IMR-90 (cell line): ENCODE data around the gene SURF4. TPM values are rescaled to one million over a fixed set of nuclear protein-coding genes. Genes with fewer than 3 reads are reported as not detected.

Experiments
- ATAC-seq: fragments of 200-7000 bp; cut with Tn5 transposase; 2 replicates; pipeline ENCODE4 v1.9.1; 2020; ENCODE audit warnings: low read depth, mild to moderate bottlenecking, moderate library complexity
- BruUV-seq: library from RNA; stranded (reverse); fragments of 400-500 nt; replicated peaks from 2 replicates; lab custom pipeline; 2021; lab: Mats Ljungman, UMichigan
- CTCF ChIA-PET: fragments of 300-600 bp; formaldehyde crosslinking; extraction: SDS; loops from one replicate; lab custom pipeline; 2021; ENCODE audit warnings: antibody characterized with exemption; lab: Yijun Ruan, JAX
- POLR2A ChIA-PET: fragments of 300-600 bp; sonication (Branson Sonifier 250); formaldehyde crosslinking; loops from one replicate; lab custom pipeline; 2022; ENCODE audit warnings: antibody characterized with exemption; ENCODE audit not compliant: unreplicated experiment; lab: Charles Lee
- DNase-seq: peaks from one replicate; pipeline ENCODE4 v3.0.0; 2013
- H2AFZ ChIP-seq: replicated peaks from 2 replicates; pipeline ENCODE3; 2013; ENCODE audit warnings: low read length, mild to moderate bottlenecking; ENCODE audit not compliant: poor library complexity
- H2AK5ac ChIP-seq: 2 replicates; pipeline ENCODE4 v1.6.1; 2013; ENCODE audit warnings: low read depth, low read length, inconsistent platforms
- H2AK9ac ChIP-seq: replicated peaks from 2 replicates; pipeline ENCODE3; 2013; ENCODE audit warnings: mild to moderate bottlenecking, low read depth, low read length, moderate library complexity; ENCODE audit not compliant: poor library complexity
- H2BK120ac ChIP-seq: 2 replicates; pipeline ENCODE4 v1.6.1; 2013; ENCODE audit warnings: low read depth, low read length, inconsistent platforms
- H2BK15ac ChIP-seq: 3 replicates; pipeline ENCODE4 v1.6.1; 2013; ENCODE audit warnings: low read depth, low read length, inconsistent platforms
- H2BK20ac ChIP-seq: 2 replicates; pipeline ENCODE4 v1.6.1; 2013; ENCODE audit warnings: low read depth, mild to moderate bottlenecking, inconsistent platforms, low read length, moderate library complexity
- H2BK5ac ChIP-seq: 2 replicates; pipeline ENCODE4 v1.6.1; 2013; ENCODE audit warnings: mild to moderate bottlenecking, low read depth, low read length, inconsistent platforms; ENCODE audit not compliant: poor library complexity, severe bottlenecking
- H3K14ac ChIP-seq: replicated peaks from 2 replicates; pipeline ENCODE4 v1.6.1; 2013; ENCODE audit warnings: low read depth, low read length, inconsistent platforms
- H3K18ac ChIP-seq: 2 replicates; pipeline ENCODE4 v1.6.1; 2013; ENCODE audit warnings: low read depth, low read length, control low read depth
- H3K23ac ChIP-seq: 2 replicates; pipeline ENCODE4 v1.6.1; 2013; ENCODE audit warnings: low read depth, low read length, inconsistent platforms
- H3K27ac ChIP-seq: 2 replicates; pipeline ENCODE4 v1.5.1; 2013; ENCODE audit warnings: mild to moderate bottlenecking, control low read depth, low read length; ENCODE audit not compliant: insufficient read depth
- H3K27me3 ChIP-seq: 2 replicates; pipeline ENCODE4 v1.6.1; 2013; ENCODE audit warnings: low read length; ENCODE audit not compliant: control insufficient read depth, insufficient read depth
- H3K36me3 ChIP-seq: 2 replicates; pipeline ENCODE4 v1.6.1; 2013; ENCODE audit warnings: low read length, mixed read lengths; ENCODE audit not compliant: control insufficient read depth, insufficient read depth
- H3K4ac ChIP-seq: 2 replicates; pipeline ENCODE4 v1.6.1; 2013; ENCODE audit warnings: low read depth, low read length, inconsistent platforms
- H3K4me1 ChIP-seq: 2 replicates; pipeline ENCODE4 v1.6.1; 2013; ENCODE audit warnings: low read length, mixed read lengths; ENCODE audit not compliant: control insufficient read depth, insufficient read depth
- H3K4me2 ChIP-seq: 2 replicates; pipeline ENCODE4 v1.6.1; 2013; ENCODE audit warnings: low read depth, mild to moderate bottlenecking, control low read depth, low read length, moderate library complexity
- H3K4me3 ChIP-seq: 2 replicates; pipeline ENCODE4 v1.5.1; 2013; ENCODE audit warnings: low read depth, mild to moderate bottlenecking, control low read depth, low read length, moderate library complexity; ENCODE audit not compliant: insufficient read depth
- H3K56ac ChIP-seq: 2 replicates; pipeline ENCODE4 v1.6.1; 2013; ENCODE audit warnings: low read length, inconsistent platforms; ENCODE audit not compliant: insufficient read depth; ENCODE audit errors: extremely low read depth
- H3K79me1 ChIP-seq, 2 experiments: 2 replicates each; pipeline ENCODE4 v1.6.1; 2013; ENCODE audit warnings: low read length in 2 of 2, inconsistent platforms in 1 of 2, low read depth in 1 of 2
- H3K9ac ChIP-seq: 2 replicates; pipeline ENCODE4 v1.6.1; 2013; ENCODE audit warnings: low read depth, low read length, control low read depth
- H3K9me1 ChIP-seq: 2 replicates; pipeline ENCODE4 v1.6.1; 2013; ENCODE audit warnings: low read length, inconsistent platforms; ENCODE audit not compliant: insufficient read depth
- H3K9me3 ChIP-seq: 2 replicates; pipeline ENCODE4 v1.6.1; 2013; ENCODE audit warnings: low read length; ENCODE audit not compliant: control insufficient read depth, insufficient read depth
- H4K20me1 ChIP-seq: 2 replicates; pipeline ENCODE4 v1.6.1; 2013; ENCODE audit warnings: low read length, inconsistent platforms; ENCODE audit not compliant: insufficient read depth
- H4K5ac ChIP-seq: 2 replicates; pipeline ENCODE4 v1.6.1; 2013; ENCODE audit warnings: mild to moderate bottlenecking, low read depth, low read length, control low read depth
- H4K8ac ChIP-seq, 2 experiments: 2 replicates each; pipeline ENCODE4 v1.6.1; 2013; ENCODE audit warnings: low read depth in 2 of 2, low read length in 2 of 2, control low read depth in 1 of 2, inconsistent platforms in 1 of 2
- H4K91ac ChIP-seq: 2 replicates; pipeline ENCODE4 v1.6.1; 2013; ENCODE audit warnings: low read depth, low read length, inconsistent platforms; ENCODE audit not compliant: insufficient read depth
- FOS ChIP-seq: fragments of 150-350 bp; IDR thresholded peaks from 2 replicates; pipeline ENCODE4 v1.6.1; 2016; ENCODE audit warnings: low read depth, low read length
- MAZ ChIP-seq: IDR thresholded peaks from 2 replicates; pipeline ENCODE4 v1.6.1; 2012; ENCODE audit warnings: low read depth, mild to moderate bottlenecking, low read length, improper control_type of control experiment, moderate library complexity, borderline replicate concordance
- NFE2L2 ChIP-seq: fragments of 150-350 bp; IDR thresholded peaks from 2 replicates; pipeline ENCODE4 v1.6.1; 2016; ENCODE audit warnings: low read depth, mild to moderate bottlenecking, low read length
- RCOR1 ChIP-seq: IDR thresholded peaks from 2 replicates; pipeline ENCODE4 v1.6.1; 2012; ENCODE audit warnings: mild to moderate bottlenecking, low read length, improper control_type of control experiment; ENCODE audit not compliant: insufficient replicate concordance
- WGBS, 2 experiments: methylation state at CpG; one replicate each; pipeline versions ENCODE4 v1.1.5 to v1.1.7; 2013; ENCODE audit warnings: missing lambda C conversion rate in 2 of 2; ENCODE audit not compliant: insufficient read length in 1 of 2; ENCODE audit errors: extremely low coverage in 2 of 2; 5-methylcytosine and 5-hydroxymethylcytosine counted together
- dilution Hi-C: fragments of 300-500 bp; cut with HindIII; formaldehyde crosslinking; loops from one replicate; pipeline ENCODE4 v1.14.3; 2018; ENCODE audit warnings: low sequenced_read_pairs; ENCODE audit not compliant: unreplicated experiment
- in situ Hi-C: fragments of 300-500 bp; cut with MboI; formaldehyde crosslinking; loops from 3 replicates; pipeline ENCODE4 v1.14.3; 2019; ENCODE audit warnings: low sequenced_read_pairs, inconsistent platforms, mixed read lengths
- intact Hi-C: fragments of 100-400 bp; cut with micrococcal nuclease; formaldehyde crosslinking; loops from 2 replicates; pipeline ENCODE4 v1.10.0; 2022
- polyA plus RNA-seq, 3 experiments: library from polyadenylated mRNA; depleted of rRNA; stranded (reverse); fragments of >200 nt; gene quantifications; 2 replicates each; pipeline ENCODE4 v1.2.3, GENCODE V29; 2012; ENCODE audit warnings: low replicate concordance in 1 of 3
- total RNA-seq: library from RNA; depleted of rRNA; stranded (reverse); fragments of >200 nt; gene quantifications from 2 replicates; pipeline ENCODE4 v1.2.3, GENCODE V29; 2012
- TF ChIP-seq, protein P1 (sequence below): fragments of 150-350 bp; IDR thresholded peaks from 2 replicates; pipeline ENCODE4 v1.6.1; 2017; ENCODE audit warnings: mild to moderate bottlenecking, antibody characterized with exemption, low read length, low read depth

The SURF4 gene
- total and polyA plus RNA-seq, 2 of the 4 experiments (the other 2 are of a cell fraction), result 307 to 532 TPM

DNA sequence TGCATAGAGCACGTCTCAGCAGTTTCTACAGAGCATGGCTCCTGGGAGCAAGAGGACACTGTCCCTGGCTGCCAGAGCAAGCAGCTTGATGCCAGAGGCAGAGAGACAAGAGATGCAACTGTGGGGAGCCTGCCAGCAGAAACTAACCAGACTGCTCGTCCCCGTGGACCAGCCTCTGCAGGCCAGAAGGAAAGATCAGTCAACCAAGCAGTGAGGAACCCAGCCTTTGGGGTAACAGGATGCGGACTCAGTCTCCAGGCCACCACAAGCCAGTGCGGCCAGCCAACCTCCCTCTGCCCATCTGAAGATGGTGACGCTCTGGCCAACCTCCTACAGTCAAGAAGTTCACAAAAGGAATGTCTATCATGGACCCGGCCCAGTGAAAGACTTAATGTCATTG lies 3.7 kb downstream of the SURF4 start:
- no peaks in the 10 kb centered on the region for H3K9me3 ChIP-seq
- dilution Hi-C loops, result no loop called here
- H3K4me3 ChIP-seq, result no peak overlapping the region
- H3K27ac ChIP-seq, result no peak overlapping the region
- no peak overlapping the region for H4K8ac ChIP-seq
- ChIA-PET POLR2A (interaction anchor here (0.8 kb wide), 1 partner anchor 344 kb away, joined by 3 read pairs; no protein-coding TSS in a partner anchor), CTCF (no interaction called here)
- WGBS, 2 experiments, result 76% methylated on average over 4 of the region's 7 CpGs; no CpG with 5 or more reads in 1 of the 2 experiments
- H3K4me2 ChIP-seq, result no peak overlapping the region
- no peak overlapping the region for H4K5ac ChIP-seq
- H4K91ac ChIP-seq, result no peak overlapping the region
- H3K23ac ChIP-seq, result no peak overlapping the region; the same call in 1 of the 2 replicates
- peaks cover 29% of the 10 kb centered on the region for H3K9me1 ChIP-seq
- H3K27me3 ChIP-seq, result no peaks in the 10 kb centered on the region
- H2BK15ac ChIP-seq, result no peak overlapping the region
- ATAC-seq (no peak), DNase-seq (no peak)
- H2BK20ac ChIP-seq, result no peak overlapping the region
- H3K14ac ChIP-seq, result no peak overlapping the region
- no TSS peak for BruUV-seq
- no peak overlapping the region for H2AFZ ChIP-seq
- H2AK5ac ChIP-seq, result no peak overlapping the region
- no peak overlapping the region for H3K4ac ChIP-seq
- peaks cover 12% of the 10 kb centered on the region for H3K4me1 ChIP-seq
- TF ChIP-seq NFE2L2 (no peak), RCOR1 (no peak), FOS (no peak), MAZ (no peak)
- TF ChIP-seq, protein P1, sequence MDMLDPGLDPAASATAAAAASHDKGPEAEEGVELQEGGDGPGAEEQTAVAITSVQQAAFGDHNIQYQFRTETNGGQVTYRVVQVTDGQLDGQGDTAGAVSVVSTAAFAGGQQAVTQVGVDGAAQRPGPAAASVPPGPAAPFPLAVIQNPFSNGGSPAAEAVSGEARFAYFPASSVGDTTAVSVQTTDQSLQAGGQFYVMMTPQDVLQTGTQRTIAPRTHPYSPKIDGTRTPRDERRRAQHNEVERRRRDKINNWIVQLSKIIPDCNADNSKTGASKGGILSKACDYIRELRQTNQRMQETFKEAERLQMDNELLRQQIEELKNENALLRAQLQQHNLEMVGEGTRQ, result no peak
- no peak overlapping the region for H2BK5ac ChIP-seq
- H3K9ac ChIP-seq, result no peak overlapping the region
- no peak overlapping the region for H2AK9ac ChIP-seq
- peaks cover 81% of the 10 kb centered on the region for H4K20me1 ChIP-seq
- H3K79me1 ChIP-seq, result peaks cover 7 to 51% of the 10 kb centered on the region in 2 experiments; a peak in 3 of 4 replicates
- no peak overlapping the region for H3K56ac ChIP-seq
- peaks cover 52% of the 10 kb centered on the region for H3K36me3 ChIP-seq
- in situ Hi-C loops, result no loop called here
- intact Hi-C loops, result no loop called here
- H3K18ac ChIP-seq, result no peak overlapping the region
- H2BK120ac ChIP-seq, result no peak overlapping the region
